Stimulated activated CD4-positive, alpha-beta T cell treated with anti-CD3 and anti-CD28 coated beads, Interleukin-4, amount 100 ng/mL, for 4 hours (primary cell): ENCODE measurements around the gene CSNK1E.

Experiments
- DNase-seq, 2 experiments: peaks; one replicate each; pipeline ENCODE4 v3.0.0-alpha.2; 2020

The CSNK1E gene

DNA sequence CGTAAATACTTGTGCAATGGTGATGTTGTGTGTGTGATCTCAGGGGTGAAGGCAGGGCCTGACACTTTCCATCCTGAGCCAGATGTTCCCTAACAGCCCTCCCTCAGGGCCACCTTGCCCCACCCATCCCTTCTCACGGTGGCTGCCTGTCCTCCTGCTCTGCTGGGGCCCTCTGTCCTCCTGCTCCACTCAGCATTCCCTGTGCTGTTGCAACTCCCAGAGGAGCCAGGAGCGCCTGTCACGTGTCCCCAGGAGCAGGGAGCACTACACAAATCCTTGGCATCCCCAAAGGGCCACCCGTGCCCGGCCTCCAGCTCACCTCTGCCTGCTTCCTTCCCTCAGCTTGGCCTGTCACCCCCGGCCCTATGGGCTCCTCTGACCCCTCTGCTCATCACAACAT, 10.2 kb upstream of the CSNK1E start:
- DNase-seq = no peak

- DNase-seq = no peak
Measured at GRCh38 chr22:38325587-38325986, 8.4 kb upstream of the CSNK1E start.

- no peak for DNase-seq
Measured at GRCh38 chr22:38320605-38321402, 3.6 kb upstream of the CSNK1E start.

DNA sequence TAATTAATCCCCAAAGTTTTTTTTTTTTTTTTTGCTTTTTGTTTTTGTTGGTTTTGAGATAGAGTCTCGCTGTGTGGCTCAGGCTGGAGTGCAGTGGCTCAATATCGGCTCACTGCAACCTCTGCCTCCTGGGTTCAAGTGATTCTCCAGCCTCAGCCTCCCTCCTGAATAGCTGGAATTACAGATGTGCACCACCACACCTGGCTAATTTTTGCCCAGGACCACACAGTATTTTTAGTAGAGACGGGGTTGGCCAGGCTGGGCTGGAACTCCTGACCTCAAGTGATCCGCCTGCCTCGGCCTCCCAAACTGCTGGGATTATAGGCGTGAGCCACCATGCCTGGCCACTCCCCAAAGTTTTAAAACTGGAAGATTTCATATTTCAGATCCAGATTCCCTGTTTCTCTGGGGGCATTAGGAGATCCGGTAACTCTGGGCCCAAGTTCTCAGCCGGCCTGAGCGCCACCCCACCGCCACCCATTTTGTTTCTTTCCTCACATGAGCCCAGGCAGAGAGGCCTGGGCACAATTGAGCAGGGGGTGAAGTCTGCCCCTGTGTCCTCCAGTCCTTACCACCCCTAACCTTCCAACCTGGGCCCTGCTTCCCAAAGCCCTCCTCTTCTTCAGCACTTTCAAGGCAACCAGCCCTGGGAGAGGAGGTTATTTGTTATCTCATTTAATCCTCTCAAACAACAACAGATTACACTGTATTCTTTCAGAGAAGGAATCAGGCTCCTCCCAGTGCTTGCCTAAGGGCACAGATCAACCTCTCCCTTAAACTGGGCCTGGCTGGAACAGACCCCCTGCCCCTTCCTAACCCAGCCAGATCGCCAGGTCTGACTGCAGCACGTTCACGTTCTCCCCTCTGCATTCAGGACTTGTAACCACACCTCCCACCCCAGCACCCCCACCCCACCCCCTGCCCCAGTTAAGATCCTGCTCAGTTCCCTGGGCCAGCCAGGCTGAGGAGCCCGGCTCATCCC, 1.9 kb upstream of the CSNK1E start:
- DNase-seq = no peak

GRCh38 chr22:38317995-38318715, 922 bp upstream of the CSNK1E start:
- no peak for DNase-seq

DNA sequence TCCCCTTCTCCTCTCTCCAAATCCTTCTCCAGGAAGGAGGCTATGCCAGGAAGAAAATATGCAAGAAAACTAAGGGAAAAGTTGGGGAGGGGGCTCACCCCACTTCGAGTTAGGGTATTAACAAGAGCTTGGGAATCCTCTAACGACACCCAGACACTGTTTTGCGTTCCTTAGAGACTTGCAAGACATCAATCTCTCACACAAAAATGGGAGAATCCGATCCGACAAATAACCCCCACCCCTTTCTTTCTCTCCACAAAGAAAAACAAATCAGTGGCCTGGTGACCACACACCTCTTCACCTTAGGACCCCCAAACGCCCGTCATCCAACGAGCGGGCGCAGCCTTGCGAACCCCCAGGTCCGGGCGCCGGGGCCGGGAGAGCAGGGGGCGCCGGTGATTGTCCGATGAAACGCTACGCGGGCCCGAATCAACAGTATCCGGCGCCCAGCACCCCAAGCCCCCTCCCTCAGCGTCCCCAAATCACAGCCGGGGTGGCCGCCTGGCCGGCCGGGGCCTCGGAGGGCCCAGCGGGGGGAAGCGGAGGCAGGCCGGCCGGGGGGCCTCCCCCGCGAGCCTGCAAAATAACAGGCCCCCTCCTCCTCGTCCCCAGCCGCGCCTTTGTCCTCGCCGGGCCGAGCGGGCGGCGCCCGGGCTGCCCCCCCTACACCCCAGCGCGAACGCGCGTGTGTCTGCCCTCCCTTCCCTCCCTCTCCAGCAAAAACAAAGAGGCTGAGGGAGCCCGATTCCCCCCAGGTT, 690 bp downstream of the CSNK1E start:
- DNase-seq = peak; percentile 39 to 41

DNA sequence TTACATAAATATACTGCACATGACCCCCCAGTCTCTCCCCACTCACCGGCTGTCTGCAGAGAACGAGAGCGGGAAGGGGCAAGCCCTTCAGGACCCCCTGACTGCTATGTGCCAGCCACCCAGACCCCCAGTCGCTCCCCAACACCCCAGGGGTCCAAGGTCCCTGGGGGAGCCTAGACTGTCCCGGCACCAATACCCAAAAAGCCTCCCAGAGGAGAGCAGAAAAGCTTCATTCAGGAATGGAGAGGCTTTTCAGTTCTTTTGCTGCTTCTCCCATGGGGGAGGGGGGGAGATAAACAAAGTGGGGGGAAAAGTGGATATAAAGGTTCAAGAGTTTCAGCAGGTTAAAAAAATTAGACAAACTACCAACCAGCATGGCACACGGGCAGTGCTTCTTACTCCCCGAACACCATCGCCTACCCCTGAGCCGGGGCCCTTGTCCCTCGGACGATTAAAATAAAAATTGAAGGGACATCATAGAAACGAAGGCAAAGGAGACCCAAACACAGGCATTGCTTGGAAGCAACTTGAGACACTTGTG, 1.3 kb downstream of the CSNK1E start:
- DNase-seq = no peak

DNA sequence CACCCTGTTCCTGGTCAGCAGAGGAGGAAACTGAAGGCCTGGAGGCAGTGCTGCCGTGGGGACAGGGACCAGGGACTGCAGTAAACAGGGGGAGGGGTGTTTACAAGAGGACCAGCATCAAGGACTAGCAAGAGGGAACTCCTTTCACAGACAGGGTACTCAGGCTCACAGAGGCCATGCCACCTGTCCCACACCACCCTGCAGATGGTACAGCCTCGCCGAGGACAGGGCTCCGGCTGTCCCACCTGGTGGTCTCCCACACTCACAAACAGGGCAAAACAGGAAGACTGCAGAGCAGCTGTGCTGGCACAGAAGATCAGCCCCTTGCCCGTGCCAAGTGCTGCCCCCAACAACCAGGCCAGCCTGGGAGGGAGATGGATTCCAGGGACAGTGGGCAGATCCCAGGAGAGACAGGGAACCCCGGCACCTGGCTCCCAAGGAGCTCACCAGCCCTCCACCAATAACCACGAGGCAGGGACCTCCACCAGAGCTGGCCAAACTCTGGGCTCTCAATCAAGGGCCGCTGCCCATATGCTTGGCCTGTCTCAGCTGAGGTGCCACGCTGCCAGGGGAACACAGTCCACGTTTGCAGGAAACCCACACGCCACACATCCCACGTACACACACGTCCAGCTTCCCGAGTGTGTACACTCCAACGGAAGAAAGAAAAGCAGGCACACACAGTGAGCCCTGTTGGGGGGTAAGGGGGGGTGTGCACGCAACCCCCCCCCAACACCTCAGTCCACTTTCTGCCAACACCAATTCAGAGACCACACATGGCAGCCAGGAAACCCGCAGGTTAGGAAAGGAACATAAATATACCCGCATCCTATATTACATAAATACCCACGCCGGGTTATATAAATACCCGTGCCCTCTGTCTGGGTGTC, 2.1 kb downstream of the CSNK1E start:
- no peak for DNase-seq

GRCh38 chr22:38314051-38314932, 2.9 kb downstream of the CSNK1E start:
- no peak for DNase-seq

- DNase-seq = no peak
Measured at GRCh38 chr22:38313384-38313955, 3.8 kb downstream of the CSNK1E start.

DNA sequence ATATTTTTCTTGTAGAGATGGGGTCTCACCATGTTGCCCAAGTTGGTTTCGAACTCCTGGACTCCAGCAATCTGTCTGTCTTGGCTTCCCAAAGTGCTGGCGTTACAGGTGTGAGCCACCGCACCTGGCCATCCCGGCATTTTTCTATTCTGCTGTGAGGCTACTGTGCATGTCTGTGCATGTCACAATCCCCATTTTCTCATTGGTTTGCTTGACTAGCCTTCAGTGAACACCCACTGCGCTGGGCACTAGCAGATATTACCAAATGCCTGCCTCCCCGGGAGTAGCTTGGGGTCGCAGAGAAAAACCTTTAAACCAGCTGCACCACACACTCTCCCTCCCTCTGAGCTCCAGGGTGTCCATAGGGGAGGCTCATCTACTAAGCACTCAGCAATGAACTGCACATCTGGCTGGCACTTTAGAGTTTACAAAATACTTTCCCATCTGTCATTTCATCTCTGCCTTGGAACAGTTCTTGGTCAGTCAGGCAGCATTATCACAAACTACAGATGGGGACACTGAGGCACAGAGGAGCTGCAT, 4.9 kb downstream of the CSNK1E start:
- no peak for DNase-seq

GRCh38 chr22:38311323-38311620, 6.0 kb downstream of the CSNK1E start:
- no peak for DNase-seq

DNA sequence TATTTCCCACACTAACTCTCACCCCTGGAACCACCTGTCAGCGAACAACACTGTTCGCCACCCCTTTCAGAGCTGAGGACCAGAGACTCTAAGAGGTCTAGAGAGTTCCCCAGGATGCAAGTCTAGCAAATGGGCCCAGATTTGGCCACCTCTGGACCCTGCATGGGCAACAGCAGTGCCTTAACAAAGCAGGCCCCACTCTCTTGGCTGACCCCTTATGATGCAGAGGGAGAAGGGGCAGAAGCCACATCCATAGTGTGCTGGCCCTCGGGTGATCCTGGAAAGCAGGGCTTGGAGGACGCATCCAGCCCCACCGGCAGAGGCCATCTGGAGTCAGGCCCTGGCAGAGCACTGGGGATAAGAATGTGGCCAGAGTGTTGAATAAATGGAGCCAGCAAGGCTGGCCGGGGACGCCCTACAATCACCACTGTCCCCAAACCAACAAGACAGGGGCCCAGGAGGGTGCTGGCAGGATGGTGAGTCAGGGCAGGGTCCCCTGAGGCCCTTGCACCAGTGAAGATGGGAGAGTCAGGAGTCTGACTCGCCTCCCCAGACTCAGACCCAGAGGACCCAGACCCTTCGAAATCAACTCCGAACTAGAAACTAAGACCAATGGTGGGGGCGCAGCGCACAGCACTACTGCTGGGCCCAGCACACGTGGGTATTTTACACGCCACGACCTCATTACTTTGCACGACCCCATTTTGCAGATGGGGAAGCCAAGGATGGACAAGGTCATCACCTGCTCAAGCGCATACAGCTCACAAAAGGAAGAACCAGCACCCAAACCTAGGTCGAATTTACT, 6.5 kb downstream of the CSNK1E start:
- no peak for DNase-seq

DNA sequence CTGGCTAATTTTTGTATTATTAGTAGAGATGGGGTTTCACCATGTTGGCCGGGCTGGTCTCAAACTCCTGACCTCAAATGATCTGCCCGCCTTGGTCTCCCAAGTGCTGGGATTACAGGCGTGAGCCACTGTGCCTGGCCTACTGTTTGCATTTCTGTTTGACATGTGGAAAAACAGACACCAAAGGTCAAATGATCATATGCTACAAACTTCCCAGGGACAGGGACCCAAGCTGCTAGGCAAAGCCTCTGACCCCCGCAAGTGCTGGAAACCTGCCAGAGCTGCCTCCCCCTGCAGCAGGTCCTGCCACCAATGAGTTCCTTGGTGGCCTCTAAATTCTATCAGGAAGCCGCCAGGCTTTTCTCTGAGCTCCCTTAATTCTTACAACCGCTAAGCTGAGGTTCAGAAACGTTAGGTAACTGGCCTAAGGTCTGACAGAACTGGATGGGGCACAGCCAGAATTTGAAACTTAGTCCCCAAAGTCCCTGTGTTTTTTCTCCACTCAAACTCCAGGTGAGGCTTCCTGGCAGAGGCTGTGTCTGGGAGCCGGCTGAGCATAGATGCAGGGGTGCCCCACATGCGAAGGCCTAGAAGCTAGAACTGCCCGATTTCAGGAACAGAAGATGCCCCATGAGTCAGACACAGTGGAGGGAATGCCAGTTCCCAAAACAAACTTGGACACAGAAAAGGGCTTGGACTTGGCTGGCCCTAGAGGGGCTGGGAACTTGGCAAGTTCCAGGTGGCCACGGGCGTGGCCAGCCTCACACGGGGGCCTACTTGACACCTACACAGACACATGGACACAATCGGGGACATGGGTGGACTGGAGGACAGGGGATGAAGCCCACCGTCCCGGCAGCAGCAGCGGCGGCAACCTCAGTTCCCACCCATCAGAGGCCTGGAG, 7.4 kb downstream of the CSNK1E start:
- DNase-seq = no peak

- no peak for DNase-seq
Measured at GRCh38 chr22:38308791-38309498, 8.3 kb downstream of the CSNK1E start.
